ENCODE data around the gene DPP6. TPM values are rescaled to one million over a fixed set of nuclear protein-coding genes. Genes with fewer than 3 reads are reported as not detected.

DPP6 gene
- total and polyA plus RNA-seq, 9 of the 15 experiments (the other 6 are each of a cell fraction or from before 2014, with no cell fraction given), result not detected

GRCh38 chr7:154484406-154484805, 432.2 kb downstream of the DPP6 start:
- intact Hi-C loops (cut with micrococcal nuclease), result no loop called here
- no peak for TF ChIP-seq CBX1 (IDR thresholded peaks at IDR 0.05; ENCODE audit: low read depth)
- peak; percentile 61 for TF ChIP-seq CBFA2T3 (IDR thresholded peaks at IDR 0.05)
- no peak for TF ChIP-seq KHSRP (IDR thresholded peaks at IDR 0.05)
- TF ChIP-seq FOXK2 (conservative IDR thresholded peaks at IDR 0.05 in 1 of 2, IDR thresholded peaks at IDR 0.05 in 1 of 2; ENCODE audit: low read depth in 2 of 2), result no peak
- no peak for TF ChIP-seq ESRRB (CRISPR knock-in tag; IDR thresholded peaks at IDR 0.05; ENCODE audit: borderline replicate concordance)
- peak; percentile 52 for TF ChIP-seq CBFA2T2 (conservative IDR thresholded peaks at IDR 0.05)
- no peak for TF ChIP-seq CEBPZ (IDR thresholded peaks at IDR 0.05; ENCODE audit: borderline replicate concordance, low read depth, low read length)
- Histone ChIP-seq H3K79me2 (ENCODE audit: control insufficient read depth, insufficient read depth, low read length) (no peaks in the 10 kb centered on the region), H3K4me2 (ENCODE audit: insufficient read depth, low read length) (no peak overlapping the region), H3K36me3 (ENCODE audit: control insufficient read depth, insufficient read depth, low read length) (no peaks in the 10 kb centered on the region), H3K4me3 (no peak overlapping the region), H3K27ac (ENCODE audit: extremely low read depth, low read depth, low read length) (no peak overlapping the region), H4K20me1 (replicated peaks; ENCODE audit: control insufficient read depth, insufficient read depth, low read length) (no peaks in the 10 kb centered on the region), H3K9me3 (replicated peaks; ENCODE audit: control insufficient read depth, insufficient read depth, low read depth, low read length) (no peaks in the 10 kb centered on the region), H3K9ac (ENCODE audit: insufficient read depth in 1 of 2, low read depth in 2 of 2, low read length in 2 of 2) (no peak overlapping the region), H3K9me1 (ENCODE audit: control insufficient read depth, insufficient read depth, low read length) (no peaks in the 10 kb centered on the region), H3K4me1 (replicated peaks in 1 of 2; ENCODE audit: control insufficient read depth in 2 of 2, insufficient read depth in 2 of 2, low read length in 2 of 2) (no peaks in the 10 kb centered on the region), H3K27me3 (ENCODE audit: control insufficient read depth in 2 of 2, insufficient read depth in 2 of 2, low read length in 2 of 2) (peaks cover 9 to 44% of the 10 kb centered on the region in 2 experiments; a peak in 3 of 5 replicates), H2AFZ (ENCODE audit: low read depth, low read length) (no peak overlapping the region)
- DNase-seq (ENCODE audit: extremely low read depth in 1 of 4, low spot score in 3 of 4) (peak in 2 of 4 experiments; percentile 16 to 19), FAIRE-seq (no peak), ATAC-seq (peak; percentile 47; the same call in 1 of the 3 replicates)
- ChIA-PET CTCF (ENCODE audit: low intra/inter-chr PET ratio) (no interaction called here), POLR2A (interaction anchor here (0.6 kb wide), 1 partner anchor 223 kb away, joined by 3 read pairs; no protein-coding TSS in a partner anchor)
- 0% methylated on average over 7 of the region's 7 CpGs for WGBS (ENCODE audit: insufficient coverage, low coverage, missing lambda C conversion rate)
- no TSS peak for BruUV-seq (replicated peaks)
- in situ Hi-C loops (cut with MboI), result no loop called here
